Measurements from ENCODE around the gene ANKHD1.
"Not testable (repeated sequence)": the region's sequence is repeated elsewhere in the genome, so short reads cannot be mapped to it uniquely, and the experiment has no call there.

ANKHD1 gene

DNA sequence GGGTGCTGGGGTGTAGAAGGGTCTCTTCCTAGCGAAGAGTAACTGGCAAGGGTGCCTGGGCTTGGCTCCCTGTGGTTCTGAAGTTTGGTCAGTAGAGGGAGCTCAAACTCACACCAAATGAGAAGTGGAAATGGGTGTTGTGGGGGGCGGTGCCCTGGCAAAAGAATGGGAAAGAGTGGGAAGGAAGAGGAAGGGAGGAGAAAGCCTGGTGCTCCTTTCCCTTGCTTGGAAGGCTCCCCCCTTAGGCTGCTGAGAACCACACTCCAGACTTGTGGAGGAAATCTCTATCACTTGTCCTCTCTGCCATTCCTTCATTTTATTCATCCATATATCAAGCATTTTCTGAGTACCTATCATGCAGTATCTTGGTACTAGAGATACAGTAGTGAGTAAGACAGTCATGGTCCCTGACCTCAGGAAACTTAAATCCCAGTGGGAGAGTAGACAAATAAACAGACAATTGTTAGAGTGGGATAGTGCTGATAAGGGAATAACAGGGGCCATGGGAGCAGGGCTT is 28.6 kb upstream of the ANKHD1 start:
- peak in 1 of 3 donors; percentile 11 for DNase-seq (ENCODE audit: low read depth in 3 of 3, low spot score in 1 of 3)

DNA sequence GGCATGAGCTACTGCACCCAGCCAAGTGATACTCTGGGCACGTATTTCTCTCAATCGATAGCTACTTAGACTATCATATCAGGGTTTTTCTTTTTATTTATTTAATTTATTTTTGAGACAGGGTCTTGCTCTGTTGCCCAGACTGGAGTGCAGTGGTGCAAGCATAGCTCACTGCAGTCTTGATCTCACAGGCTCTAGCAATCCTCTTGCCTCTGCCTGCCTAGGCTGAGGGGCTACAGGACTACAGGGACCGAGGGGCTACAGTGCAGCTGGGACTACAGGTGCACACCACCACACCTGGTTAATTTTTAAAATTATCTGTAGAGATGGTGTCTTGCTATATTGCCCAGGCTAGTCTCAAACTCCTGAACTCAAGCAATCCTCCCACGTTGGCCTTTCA is 20.3 kb upstream of the ANKHD1 start:
- no peak for DNase-seq (ENCODE audit: low read depth in 3 of 3, low spot score in 1 of 3)

DNA sequence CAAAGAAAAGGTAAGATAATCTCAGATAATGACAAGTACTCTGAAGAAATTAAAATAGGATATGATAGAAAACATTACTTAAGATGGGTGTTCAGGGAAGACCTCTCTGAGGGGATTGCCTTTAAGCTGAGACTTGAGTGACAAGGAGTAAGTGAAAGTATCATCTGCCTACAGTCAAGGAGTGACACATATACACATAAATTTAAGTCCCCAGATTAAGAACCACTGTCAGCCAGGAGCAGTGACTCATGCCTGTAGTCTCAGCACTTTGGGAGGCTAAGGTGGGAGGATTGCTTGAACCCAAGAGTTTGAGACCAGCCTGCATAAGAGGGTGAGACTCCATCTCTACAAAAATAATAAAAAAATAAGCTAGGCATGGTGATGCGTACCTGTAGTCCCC is 19.7 kb upstream of the ANKHD1 start:
- DNase-seq (ENCODE audit: low read depth in 3 of 3, low spot score in 1 of 3) = no peak

DNA sequence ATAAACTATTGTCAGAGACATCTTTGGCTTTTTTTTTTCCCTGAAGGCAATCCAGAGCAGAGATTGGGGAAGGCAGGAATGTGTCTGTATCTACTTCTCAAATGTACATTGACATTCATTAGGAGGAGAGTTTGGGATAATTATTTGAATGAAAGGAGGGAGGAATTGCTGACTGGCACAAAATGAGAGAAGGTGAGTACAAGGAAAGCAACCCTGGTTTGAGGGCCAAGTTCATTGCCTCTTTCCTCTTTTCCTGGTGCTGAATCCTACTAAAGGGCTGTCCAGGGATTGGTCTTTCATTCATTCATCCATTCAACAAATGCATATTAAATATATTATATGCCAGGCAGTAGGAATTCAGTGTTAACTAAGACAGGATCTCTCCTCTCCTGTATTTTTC is 18.8 kb upstream of the ANKHD1 start:
- no peak for DNase-seq (ENCODE audit: low read depth in 3 of 3, low spot score in 1 of 3)

DNA sequence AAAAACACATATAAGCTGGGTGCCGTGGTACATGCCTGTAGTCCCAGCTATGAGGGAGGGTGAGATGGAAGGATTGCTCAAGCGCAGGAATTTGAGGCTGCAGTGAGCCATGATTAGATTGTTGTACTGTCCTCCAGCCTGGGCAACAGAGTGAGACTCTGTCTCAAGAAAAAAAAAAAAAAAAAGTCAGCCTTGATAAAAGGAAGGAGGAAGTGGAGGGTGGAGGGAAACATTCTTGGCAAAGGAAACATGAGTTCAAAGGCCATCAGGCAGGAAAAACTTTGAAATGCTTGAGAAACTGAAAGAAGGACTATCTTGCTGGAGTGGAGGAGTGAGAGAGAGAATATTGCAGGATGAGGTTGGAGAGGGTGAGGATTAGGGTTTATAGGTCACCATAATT is 18.3 kb upstream of the ANKHD1 start:
- no peak for DNase-seq (ENCODE audit: low read depth in 3 of 3, low spot score in 1 of 3)

DNA sequence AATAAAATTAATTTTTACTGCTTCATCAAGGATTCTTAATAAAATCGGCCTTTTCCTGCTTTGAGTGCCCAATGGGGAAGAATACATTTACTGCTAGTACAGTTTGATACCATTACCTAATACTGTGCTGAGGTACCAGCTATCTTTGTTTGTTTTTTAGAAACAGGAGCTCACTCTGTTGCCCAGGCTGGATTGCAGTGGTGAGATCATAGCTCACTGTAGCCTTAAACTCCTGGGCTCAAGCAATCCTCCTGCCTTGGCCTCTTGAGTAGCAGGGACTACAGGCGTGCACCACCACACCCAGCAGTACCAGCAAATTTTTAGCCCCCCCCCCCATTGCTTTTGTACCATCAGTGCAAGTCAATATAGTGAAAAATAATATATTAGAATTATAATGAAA is 13.6 kb upstream of the ANKHD1 start:
- no peak for DNase-seq (ENCODE audit: low read depth in 3 of 3, low spot score in 1 of 3)

DNA sequence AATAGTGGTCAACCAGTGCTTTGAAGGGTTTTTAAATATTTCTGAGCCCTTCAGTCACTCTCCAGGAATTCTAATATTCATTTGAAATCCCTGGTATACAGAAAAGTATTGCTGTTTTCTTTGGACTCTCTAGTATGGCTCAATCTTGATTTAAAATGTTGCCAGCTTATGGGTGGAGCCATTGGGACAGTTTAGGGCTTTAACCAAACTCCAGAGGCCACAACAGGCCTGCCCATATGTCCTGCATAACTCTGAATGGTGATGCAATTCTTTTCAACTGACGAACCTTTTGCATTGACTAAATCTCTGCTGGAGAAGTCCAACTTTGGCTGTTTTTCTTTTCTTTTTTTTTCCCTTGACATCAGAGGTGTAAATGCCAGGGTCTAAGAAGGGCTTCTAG is 10.3 kb upstream of the ANKHD1 start:
- no peak for DNase-seq (ENCODE audit: low read depth in 3 of 3, low spot score in 1 of 3)

DNA sequence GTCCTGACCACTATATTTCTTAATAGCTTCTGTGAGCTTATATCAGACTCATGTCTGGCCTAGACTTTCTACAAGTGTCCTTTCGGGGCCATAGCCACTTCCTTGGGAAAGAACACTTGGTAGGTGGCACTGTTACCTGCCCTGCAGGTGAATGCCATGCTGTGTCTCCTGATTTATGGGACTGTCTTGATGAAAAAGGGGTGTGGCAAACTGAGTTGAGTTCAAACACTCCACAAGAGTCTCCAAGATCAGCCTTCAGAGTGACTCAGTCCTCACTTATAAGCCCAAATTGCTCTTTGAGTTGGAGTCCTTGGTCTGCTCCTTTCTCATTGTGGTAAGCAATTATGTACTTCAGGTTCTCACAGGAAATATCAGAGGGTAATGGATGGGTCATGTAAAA is 9.9 kb upstream of the ANKHD1 start:
- DNase-seq (ENCODE audit: low read depth in 3 of 3, low spot score in 1 of 3) = no peak

DNA sequence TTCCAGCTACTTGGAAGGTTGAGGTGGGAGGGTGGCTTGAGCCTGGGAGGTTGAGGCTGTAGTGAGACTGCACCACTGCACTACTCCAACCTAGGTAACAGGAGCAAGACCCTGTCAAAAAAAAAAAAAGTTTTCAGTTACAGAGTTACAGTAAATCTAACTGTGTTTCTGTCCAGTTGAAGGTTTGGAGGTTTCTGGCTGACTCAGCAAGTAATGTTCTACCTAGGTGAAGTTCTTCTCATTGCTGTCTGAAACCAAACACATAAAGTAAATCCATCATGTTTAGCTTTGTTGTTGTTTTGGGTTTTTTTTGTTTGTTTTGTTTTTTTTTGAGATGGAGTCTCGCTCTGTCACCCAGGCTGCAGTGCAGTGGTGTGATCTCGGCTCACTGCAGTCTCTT is 7.9 kb upstream of the ANKHD1 start:
- no peak for DNase-seq (ENCODE audit: low read depth in 3 of 3, low spot score in 1 of 3)

DNA sequence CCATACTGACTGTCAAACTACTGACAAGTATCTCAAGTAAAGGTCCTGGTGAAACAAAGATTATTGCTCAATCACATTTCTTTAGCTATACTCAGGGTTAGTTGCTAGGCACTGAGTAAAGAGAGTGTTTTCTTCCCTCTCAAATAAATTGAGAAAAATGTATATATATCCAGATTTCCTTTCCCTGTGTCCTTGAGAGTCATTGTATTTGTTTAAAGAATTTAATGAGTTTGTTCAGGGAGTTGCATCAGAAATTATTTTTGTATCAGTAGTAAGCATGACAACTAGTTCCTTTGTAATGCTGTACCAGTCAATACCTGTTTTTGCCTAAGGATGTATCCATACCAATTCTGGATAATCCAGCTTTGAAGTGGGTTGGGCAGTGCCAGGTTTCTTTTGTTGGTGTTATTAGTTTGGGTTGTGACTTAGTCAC is 3.2 kb upstream of the ANKHD1 start:
- DNase-seq (ENCODE audit: low read depth in 3 of 3, low spot score in 1 of 3) = no peak

DNA sequence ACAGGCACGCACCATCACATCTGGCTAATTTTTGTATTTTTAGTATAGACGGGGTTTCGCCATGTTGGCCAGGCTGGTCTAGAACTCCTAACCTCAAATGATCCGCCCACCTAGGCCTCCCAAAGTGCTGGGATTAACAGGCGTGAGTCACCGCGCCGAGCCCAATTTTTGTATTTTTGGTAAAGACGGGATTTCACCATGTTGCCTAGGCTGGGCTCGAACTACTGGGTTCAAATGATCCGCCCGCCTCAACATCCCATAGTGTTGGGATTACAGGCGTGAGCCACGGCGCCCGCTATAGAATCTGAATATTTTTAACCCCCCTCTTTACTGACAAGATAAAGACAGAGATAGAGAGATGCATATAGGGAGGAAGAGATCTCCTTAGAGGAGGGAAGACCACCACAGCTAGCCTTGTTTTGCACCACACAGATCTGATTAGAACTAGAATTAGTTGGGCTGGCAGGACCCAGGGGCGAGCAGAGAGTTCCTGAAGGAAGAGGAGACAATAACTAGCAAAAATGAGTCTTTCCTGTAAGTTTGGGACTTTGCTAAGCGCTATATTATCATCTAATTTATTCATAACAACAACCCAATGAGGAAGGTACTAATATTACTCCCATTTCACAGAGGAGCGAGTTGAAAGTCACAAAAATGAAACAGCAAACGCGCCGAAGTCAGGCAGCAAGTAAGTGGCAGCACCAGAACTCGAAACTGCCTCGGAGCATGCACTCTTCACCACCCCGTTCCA is 1.5 kb upstream of the ANKHD1 start:
- no peak for DNase-seq (ENCODE audit: low read depth in 3 of 3, low spot score in 1 of 3)

DNA sequence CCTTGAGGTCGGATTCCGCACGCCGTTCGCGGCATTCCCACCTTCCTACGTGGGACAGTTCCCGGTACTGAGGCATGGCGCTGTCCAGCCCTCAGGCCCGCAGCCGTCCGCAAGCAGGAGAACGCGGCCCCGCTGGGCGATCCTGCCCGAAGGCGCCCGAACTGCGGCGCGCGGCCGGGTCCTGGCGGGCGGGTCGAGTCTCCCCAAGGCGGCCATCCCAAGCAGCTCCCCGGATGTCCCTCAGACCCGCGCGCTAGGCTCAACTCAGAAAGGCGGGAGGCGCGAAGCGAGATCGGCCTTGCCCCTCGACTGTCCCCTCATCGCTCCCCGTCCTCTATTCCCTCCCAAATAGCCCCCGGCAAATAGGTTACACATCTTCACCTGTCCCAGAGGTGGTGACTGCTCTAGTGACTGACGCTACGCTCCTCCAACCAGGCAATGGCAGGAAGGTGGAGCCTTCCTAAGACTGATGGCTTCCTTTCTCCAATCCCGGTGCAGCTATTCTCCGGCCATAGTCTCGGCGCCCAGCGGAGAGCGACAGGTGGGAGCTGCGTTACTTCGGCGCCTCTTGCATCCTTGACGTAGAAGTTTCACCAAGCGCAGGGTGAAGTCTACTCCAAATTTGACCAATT is 787 bp upstream of the ANKHD1 start:
- DNase-seq (ENCODE audit: low read depth in 3 of 3, low spot score in 1 of 3) = peak; percentile 60 to 66 (median 62)

DNA sequence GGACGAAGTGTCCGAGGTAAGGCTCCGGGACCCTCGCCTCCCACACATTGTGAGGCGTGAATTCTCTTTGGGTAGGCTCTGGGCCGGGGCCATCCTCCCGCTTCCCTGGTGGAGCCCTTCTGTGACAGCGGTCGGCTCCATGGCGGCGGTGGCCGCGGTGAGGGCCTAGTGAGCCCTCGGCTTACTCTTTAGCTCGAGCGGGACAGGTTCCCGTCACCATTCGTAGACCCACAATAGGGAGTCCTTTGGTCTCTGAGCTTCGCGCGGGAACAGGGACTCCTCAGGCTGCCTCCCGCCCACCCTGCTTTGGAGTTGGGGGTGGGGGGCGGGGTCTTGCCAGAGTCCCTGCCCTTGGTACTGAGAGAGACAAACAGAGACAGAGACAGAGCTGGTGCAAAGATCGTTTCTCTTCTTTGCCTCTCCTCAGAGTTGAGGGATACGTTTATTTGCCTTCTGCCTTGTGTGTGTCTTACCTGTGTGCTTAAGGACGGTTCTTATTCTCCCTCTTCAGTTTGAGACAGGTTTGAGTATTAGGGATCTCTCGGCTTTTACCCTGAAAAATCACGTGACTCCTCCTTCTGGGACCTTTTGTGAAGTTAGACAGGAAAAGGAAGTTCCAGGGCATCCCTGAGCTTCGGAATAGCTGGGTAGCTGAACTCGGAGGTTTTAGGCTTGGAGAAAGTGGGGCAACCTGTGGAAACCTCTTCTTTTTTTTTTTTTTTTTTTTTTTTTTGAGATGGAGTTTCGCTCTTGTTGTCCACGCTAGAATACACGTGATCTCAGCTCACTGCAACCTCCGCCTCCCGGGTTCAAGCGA is 833 bp downstream of the ANKHD1 start:
- peak in 2 of 3 donors; percentile 5 to 30 for DNase-seq (ENCODE audit: low read depth in 3 of 3, low spot score in 1 of 3)

DNA sequence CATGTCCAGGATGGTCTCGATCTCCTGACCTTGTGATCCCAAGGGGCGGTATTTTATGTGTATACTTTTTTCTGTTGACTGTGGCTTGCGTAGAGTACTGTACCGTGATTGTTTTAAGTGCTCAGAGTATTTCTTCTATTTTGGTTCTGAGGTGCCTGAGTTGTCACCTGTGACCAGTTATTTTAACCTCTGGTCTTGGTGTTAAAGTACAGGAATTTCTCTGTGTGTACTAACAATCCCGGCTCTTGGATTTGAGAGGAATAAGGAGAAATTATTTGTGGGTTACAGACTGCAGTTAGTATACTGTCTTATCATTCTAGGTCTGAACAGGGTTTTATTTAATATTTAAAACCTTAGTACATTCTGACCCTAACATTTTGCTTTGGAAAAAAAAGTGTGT is 2.0 kb downstream of the ANKHD1 start:
- DNase-seq (ENCODE audit: low read depth in 3 of 3, low spot score in 1 of 3) = no peak

DNA sequence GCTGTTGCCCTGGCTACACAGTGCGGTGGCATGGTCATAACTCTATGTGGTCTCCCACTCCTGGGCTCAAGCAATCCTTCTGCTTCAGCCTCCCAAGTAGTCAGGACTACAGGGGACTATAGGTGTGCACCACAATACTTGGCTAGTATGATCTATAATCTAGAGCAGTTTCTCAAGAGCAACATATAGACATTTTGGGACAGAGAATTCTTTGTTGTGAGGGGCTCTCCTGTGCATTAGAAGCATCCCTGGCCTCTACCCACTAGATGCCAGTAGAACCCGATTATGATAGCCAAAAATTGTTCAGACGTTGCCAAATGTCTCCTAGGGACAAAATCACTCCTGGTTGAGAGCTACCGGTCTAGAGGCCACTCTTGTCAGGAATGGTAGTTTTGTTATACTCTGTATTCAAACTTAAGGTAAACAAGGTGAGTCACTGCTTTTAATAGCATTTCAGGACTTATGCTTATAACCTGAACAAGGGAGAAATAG is 7.2 kb downstream of the ANKHD1 start:
- no peak for DNase-seq (ENCODE audit: low read depth in 3 of 3, low spot score in 1 of 3)

DNA sequence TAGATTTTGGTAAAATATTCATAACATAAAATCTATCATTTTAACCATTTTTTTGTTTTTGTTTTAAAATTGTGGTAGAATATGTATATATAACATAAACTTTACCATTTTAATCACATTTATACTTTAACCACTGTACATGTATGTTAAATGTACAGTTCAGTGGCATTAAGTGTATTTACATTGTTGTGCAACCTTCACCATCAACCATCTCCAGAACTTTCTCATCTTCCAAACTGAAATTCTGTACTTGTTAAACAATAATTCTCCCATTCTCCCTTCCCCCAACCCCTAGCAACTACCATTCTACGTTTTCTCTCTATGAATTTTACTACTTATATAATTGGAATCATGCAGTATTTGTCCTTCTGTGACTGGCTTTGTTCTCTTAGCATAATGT is 11.6 kb downstream of the ANKHD1 start:
- DNase-seq (ENCODE audit: low read depth in 3 of 3, low spot score in 1 of 3) = no peak

DNA sequence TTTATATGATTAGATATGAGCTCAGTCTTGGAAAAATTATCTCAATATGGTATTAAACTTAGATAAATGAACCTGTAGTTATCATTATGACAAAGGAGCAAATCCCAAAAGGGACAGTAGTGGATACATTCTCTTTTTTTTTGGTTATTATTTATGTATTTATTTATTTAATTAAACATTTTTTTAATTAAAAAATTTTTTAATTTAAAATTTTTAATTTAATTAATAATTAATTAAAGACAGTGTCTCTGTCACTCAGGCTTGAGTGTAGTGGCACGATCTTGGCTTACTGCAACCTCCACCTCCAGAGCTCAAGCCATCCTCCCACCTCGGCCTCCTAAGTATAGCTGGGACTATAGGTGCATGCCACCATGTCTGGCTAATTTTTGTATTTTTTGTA is 15.6 kb downstream of the ANKHD1 start:
- DNase-seq (ENCODE audit: low read depth in 3 of 3, low spot score in 1 of 3) = no peak

DNA sequence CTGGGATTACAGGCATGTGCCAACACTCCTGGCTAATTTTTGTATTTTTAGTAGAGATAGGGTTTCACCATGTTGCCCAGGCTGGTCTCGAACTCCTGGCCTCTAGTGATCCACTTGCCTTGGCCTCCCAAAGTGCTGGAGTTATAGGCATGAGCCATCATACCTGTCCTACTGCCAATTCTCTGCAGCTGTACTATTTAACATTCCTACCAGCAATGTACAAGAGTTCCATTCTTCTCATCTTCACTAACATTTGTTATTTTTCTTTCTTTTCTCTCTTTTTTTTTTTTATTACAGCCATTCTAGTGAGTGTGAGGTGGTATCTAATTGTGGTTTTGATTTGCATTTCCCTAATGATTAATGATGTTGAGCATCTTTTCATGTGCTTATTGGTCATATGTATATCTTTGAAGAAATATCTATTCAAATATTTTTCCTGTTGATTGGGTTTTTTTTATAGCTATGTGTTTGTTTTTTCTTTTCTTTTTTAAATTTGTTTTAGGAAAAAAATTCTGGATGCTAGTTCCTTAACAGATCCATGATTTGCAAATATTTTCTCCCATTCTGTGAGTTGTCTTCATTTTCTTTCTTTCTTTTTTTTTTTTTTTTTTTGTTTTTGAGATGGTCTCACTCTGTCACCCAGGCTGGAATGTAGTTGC is 17.4 kb downstream of the ANKHD1 start:
- no peak for DNase-seq (ENCODE audit: low read depth in 3 of 3, low spot score in 1 of 3)

DNA sequence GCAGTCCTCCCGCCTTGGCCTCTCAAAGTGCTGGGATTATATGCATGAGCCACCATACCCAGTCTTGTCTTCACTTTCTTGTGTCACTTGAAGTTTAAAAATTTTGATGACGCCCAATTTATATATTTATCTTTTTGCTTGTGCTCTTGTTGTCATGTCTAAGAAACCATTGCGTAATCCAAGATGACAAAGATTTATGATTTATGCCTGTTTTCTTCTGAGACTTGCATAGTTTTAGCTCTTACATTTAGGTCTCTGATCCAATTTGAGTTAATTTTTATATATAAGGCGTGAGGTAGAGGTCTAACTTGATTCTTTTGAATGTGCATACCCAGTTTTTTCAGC is 18.6 kb downstream of the ANKHD1 start:
- no peak for DNase-seq (ENCODE audit: low read depth in 3 of 3, low spot score in 1 of 3)

DNA sequence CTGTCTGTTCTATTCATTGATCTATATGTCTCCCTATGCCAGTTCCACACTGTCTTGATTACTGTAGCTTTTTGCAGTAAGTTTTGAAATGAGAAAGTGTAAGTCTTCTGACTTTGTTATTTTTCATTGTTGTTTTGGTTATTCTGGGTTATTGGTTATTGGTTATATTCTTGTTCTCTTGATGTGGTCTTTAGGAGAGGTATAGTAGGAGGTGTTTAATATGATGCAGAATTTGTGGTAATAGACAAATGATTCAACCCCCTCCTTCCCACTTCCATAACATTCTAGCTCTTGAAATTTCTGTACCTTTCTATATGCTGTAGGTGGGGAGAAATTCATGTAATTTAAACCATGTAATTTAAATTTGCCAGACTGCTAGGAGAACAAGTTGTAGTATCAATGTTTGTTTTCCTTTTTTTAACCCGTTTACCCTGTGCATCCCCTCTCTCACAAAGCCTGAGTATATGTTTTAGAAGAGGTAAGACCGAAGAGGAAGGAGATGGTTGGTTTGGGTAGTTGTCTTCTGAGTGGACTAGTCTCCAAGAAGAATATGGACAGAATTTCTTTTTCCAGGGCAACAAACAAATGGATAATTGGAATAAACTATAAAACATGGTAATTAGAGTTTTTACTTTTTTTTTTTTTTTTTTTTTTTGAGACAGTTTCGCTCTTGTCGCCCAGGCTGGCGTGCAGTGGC is 19.2 kb downstream of the ANKHD1 start:
- DNase-seq (ENCODE audit: low read depth in 3 of 3, low spot score in 1 of 3) = no peak

DNA sequence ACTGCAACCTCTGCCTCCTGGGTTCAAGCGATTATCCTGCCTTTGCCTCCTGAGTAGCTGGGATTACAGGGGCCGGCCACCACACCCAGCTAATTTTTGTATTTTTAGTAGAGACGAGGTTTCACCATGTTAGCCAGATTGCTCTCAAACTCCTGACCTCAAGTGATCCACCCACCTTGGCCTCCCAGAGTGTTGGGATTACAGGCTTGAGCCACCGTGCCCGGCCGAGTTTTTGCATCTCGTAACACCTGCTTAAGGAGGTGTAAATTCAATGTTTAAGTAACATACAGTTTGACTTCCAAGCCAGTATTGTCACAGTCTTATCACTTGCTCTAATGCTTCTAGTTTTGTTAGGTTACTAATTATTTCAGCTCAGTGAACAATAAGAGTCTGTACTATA is 19.7 kb downstream of the ANKHD1 start:
- DNase-seq (ENCODE audit: low read depth in 3 of 3, low spot score in 1 of 3) = not testable (repeated sequence)

Measured in stimulated activated CD4-positive, alpha-beta T cell treated with anti-CD3 and anti-CD28 coated beads, TNF-alpha, amount 100 ng/mL, for 1 hour (primary cell).